SU-DHL-6 (cell line): ENCODE measurements around the gene POU3F3.

Experiments used
- EZH2phosphoT487 ChIP-seq: fragments of 200-600 bp; sonication (generic), shearing (Covaris generic); conservative IDR thresholded peaks from 2 replicates; pipeline ENCODE4 v1.6.1; 2018; ENCODE audit warnings: mild to moderate bottlenecking, antibody characterized with exemption, low read length, moderate library complexity, mixed read lengths
- TF ChIP-seq, protein P1 (sequence below): fragments of 200-600 bp; sonication (generic); IDR thresholded peaks from one replicate; pipeline ENCODE4 v1.5.1; 2017; ENCODE audit warnings: antibody characterized with exemption, mild to moderate bottlenecking, low read length, moderate library complexity; ENCODE audit not compliant: insufficient read depth, poor library complexity, severe bottlenecking

- TF ChIP-seq, protein P1, sequence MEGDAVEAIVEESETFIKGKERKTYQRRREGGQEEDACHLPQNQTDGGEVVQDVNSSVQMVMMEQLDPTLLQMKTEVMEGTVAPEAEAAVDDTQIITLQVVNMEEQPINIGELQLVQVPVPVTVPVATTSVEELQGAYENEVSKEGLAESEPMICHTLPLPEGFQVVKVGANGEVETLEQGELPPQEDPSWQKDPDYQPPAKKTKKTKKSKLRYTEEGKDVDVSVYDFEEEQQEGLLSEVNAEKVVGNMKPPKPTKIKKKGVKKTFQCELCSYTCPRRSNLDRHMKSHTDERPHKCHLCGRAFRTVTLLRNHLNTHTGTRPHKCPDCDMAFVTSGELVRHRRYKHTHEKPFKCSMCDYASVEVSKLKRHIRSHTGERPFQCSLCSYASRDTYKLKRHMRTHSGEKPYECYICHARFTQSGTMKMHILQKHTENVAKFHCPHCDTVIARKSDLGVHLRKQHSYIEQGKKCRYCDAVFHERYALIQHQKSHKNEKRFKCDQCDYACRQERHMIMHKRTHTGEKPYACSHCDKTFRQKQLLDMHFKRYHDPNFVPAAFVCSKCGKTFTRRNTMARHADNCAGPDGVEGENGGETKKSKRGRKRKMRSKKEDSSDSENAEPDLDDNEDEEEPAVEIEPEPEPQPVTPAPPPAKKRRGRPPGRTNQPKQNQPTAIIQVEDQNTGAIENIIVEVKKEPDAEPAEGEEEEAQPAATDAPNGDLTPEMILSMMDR = no peak
- TF ChIP-seq EZH2phosphoT487 = no peak
Observed at GRCh38 chr2:104890685-104891069, 36.8 kb downstream of the POU3F3 start.
